ENCODE measurements around the gene DIP2B.

DNA sequence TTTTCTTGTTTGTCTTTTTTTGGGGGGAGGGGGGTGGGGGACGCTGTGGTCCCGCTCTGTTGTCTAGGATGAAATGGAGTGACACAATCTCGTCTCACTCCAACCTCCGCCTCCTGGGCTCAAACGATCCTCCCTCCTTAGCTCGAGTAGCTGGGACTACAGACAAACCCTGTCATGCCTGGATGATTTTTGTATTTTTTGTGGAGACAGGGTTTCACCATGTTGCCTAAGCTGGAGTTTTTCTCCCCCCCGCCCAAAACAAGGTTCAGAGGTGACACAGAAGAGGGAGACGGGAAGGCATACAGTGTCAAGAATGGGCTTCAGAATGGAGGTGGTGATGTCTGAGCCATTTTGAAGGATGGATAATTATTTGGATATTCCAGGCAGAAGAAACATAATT, 142.2 kb downstream of the DIP2B start:
- TF ChIP-seq, protein P1, sequence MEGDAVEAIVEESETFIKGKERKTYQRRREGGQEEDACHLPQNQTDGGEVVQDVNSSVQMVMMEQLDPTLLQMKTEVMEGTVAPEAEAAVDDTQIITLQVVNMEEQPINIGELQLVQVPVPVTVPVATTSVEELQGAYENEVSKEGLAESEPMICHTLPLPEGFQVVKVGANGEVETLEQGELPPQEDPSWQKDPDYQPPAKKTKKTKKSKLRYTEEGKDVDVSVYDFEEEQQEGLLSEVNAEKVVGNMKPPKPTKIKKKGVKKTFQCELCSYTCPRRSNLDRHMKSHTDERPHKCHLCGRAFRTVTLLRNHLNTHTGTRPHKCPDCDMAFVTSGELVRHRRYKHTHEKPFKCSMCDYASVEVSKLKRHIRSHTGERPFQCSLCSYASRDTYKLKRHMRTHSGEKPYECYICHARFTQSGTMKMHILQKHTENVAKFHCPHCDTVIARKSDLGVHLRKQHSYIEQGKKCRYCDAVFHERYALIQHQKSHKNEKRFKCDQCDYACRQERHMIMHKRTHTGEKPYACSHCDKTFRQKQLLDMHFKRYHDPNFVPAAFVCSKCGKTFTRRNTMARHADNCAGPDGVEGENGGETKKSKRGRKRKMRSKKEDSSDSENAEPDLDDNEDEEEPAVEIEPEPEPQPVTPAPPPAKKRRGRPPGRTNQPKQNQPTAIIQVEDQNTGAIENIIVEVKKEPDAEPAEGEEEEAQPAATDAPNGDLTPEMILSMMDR (IDR thresholded peaks at IDR 0.05; ENCODE audit: poor library complexity, severe bottlenecking) = no peak
- TF ChIP-seq POLR2AphosphoS5 (IDR thresholded peaks at IDR 0.05) (no peak), SMC3 (conservative IDR thresholded peaks at IDR 0.05; ENCODE audit: poor library complexity) (no peak), MXI1 (conservative IDR thresholded peaks at IDR 0.05; ENCODE audit: poor library complexity, severe bottlenecking) (no peak), TAF1 (IDR thresholded peaks at IDR 0.05; ENCODE audit: low read depth) (no peak), RAD21 (conservative IDR thresholded peaks at IDR 0.05) (no peak), EZH2 (IDR thresholded peaks at IDR 0.05; ENCODE audit: borderline replicate concordance, insufficient read depth, low read length, poor library complexity, severe bottlenecking) (no peak)

Measured in neural cell (in vitro differentiated cells).